Urinary bladder (tissue), 4 donors: ENCODE data around the gene GLRA3. TPM values are rescaled to one million over a fixed set of nuclear protein-coding genes. Genes with fewer than 3 reads are reported as not detected.
"Not testable (repeated sequence)": the region's sequence is repeated elsewhere in the genome, so short reads cannot be mapped to it uniquely, and the experiment has no call there.

Source experiments
- DNase-seq: peaks from one replicate; pipeline ENCODE4 v3.0.0-alpha.2; 2015; ENCODE audit errors: extremely low spot score
- H3K27ac ChIP-seq: one replicate; pipeline ENCODE4 v1.5.1; 2013; ENCODE audit warnings: low read depth, mild to moderate bottlenecking, moderate library complexity
- H3K36me3 ChIP-seq: one replicate; pipeline ENCODE4 v1.6.1; 2013; ENCODE audit warnings: mild to moderate bottlenecking, moderate library complexity; ENCODE audit not compliant: insufficient read depth
- H3K4me1 ChIP-seq: one replicate; pipeline ENCODE4 v1.6.1; 2013; ENCODE audit warnings: mild to moderate bottlenecking, moderate library complexity; ENCODE audit not compliant: insufficient read depth
- H3K4me3 ChIP-seq: one replicate; pipeline ENCODE4 v1.5.1; 2013; ENCODE audit warnings: low read depth, low read length
- WGBS: extraction: QIAGEN DNeasy Blood & Tissue Kit; methylation state at CpG from one replicate; pipeline ENCODE4 v1.1.7; 2013; 5-methylcytosine and 5-hydroxymethylcytosine counted together
- polyA plus RNA-seq: library from polyadenylated mRNA; stranded (reverse); fragments of 200-250 nt; gene quantifications from one replicate; pipeline ENCODE4 v1.2.3, GENCODE V29; 2013
- total RNA-seq: library from RNA; depleted of rRNA; stranded (reverse); fragments of >200 nt; gene quantifications from one replicate; pipeline ENCODE4 v1.2.3, GENCODE V29; 2014
- donor health status: healthy with polysubstance abuse.
- donor health status: healthy.

Gene GLRA3
- total and polyA plus RNA-seq, 2 donors, result 0.01 to 0.16 TPM

- Histone ChIP-seq H3K27ac (no peak overlapping the region), H3K4me1 (no peaks in the 10 kb centered on the region), H3K36me3 (no peaks in the 10 kb centered on the region), H3K4me3 (no peak overlapping the region)
- WGBS, result 81% methylated on average over 5 of the region's 5 CpGs
- no peak for DNase-seq
Observed at GRCh38 chr4:174648812-174649211, 180.2 kb downstream of the GLRA3 start.

GRCh38 chr4:174646326-174646725 is 182.7 kb downstream of the GLRA3 start:
- Histone ChIP-seq H3K36me3 (no peaks in the 10 kb centered on the region), H3K27ac (no peak overlapping the region), H3K4me1 (no peaks in the 10 kb centered on the region), H3K4me3 (no peak overlapping the region)
- WGBS, result 27% methylated on average over 1 of the region's 1 CpG
- no peak for DNase-seq

- Histone ChIP-seq H3K36me3 (no peaks in the 10 kb centered on the region), H3K4me3 (no peak overlapping the region), H3K27ac (no peak overlapping the region), H3K4me1 (no peaks in the 10 kb centered on the region)
- no peak for DNase-seq
Observed at GRCh38 chr4:174640146-174640545, 188.9 kb downstream of the GLRA3 start.

- 96% methylated on average over 1 of the region's 1 CpG for WGBS
- no peaks in the 10 kb centered on the region for H3K36me3 ChIP-seq
- no peak for DNase-seq
- H3K4me1 ChIP-seq, result no peaks in the 10 kb centered on the region
- no peak overlapping the region for H3K4me3 ChIP-seq
- H3K27ac ChIP-seq, result no peak overlapping the region
Observed at GRCh38 chr4:174635732-174636131, 193.3 kb downstream of the GLRA3 start.

DNA sequence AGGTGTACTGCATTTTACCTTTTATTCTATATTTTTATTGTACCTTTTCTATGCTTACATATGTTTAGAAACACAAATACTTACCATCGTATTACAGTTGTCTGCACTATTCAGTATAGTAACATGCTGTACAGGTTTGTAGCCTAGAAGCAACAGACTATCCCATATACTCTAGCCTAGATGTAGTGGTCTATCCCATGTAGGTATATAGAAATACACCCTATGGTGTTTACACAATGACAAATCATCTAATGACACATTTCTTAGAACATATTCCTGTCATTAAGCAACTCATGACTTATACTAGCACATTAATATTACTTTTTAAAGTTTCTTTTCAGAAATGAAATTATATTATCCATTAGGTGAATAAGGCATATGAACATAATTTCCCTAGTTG is 195.6 kb downstream of the GLRA3 start:
- WGBS, result 93% methylated on average over 1 of the region's 1 CpG
- Histone ChIP-seq H3K4me3 (no peak overlapping the region), H3K36me3 (no peaks in the 10 kb centered on the region), H3K27ac (no peak overlapping the region), H3K4me1 (no peaks in the 10 kb centered on the region)
- DNase-seq, result no peak

DNA sequence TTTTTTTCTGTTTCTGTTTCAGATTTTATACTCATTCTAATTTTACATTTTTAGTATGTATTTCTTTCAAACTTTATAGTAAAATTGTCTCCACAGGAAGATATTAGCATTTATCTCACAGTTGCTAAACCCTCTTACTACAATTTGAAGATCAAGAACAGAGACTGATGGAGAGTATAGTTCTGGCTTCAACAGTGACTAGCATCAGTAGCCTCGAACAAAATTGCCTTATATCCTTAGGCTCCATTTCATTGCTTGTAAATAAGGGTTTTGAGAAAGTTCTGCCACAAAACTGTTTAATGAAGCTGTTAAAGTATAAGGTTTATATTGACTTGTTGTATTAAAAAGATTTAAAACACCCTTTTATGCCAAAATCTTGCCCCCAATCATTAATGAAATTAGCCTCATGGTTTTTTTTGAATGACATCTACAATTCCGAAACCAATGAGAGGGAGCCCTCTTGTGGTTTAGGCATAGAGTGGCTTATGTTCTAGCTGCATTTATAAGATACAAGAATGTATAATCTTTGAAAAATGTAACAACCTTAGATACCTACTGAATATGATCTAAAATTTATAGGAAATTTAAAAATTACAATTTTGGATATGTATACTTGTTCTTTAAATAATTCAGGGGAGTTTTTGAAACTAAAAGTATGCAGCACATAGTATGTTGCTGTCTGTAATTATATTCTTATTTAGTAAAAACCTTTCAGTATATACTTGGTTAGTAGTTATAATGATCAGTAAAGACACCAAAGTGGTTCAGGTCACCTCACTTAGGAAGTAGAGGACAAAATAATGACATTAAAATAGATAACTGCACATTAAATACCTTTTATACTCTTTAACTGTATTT is 196.9 kb downstream of the GLRA3 start:
- H3K36me3 ChIP-seq, result no peaks in the 10 kb centered on the region
- H3K4me1 ChIP-seq, result no peaks in the 10 kb centered on the region
- no peak overlapping the region for H3K4me3 ChIP-seq
- WGBS, result 38% methylated on average over 2 of the region's 2 CpGs
- H3K27ac ChIP-seq, result no peak overlapping the region
- peak; percentile 0 for DNase-seq

DNA sequence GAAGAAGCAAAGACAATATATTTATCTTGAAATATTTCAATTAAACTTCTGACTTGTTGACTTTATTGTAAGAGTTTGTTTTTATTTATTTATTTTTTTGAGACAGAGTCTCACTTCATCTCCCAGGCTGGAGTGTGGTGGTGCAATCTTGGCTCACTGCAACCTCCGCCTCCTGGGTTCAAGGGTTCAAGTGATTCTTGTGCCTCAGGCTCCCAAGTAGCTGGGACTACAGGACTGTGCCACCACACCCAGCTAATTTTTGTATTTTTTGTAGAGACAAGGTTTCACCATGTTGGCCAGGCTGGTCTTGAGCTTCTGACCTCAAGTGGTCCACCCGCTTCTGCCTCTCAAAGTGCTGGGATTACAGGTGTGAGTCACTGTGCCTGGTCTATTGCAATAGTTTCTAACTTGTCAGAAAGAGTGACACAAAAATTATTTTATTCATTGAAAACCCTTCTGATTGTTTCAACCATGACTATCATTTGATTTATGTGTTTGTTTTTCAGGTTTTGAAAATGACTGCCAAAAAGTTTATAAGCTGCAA is 199.1 kb downstream of the GLRA3 start:
- not testable (repeated sequence) for H3K4me3 ChIP-seq, H3K27ac ChIP-seq, DNase-seq, H3K36me3 ChIP-seq, H3K4me1 ChIP-seq
- 98% methylated on average over 2 of the region's 2 CpGs for WGBS

- Histone ChIP-seq H3K4me3 (no peak overlapping the region), H3K27ac (no peak overlapping the region), H3K4me1 (no peaks in the 10 kb centered on the region), H3K36me3 (no peaks in the 10 kb centered on the region)
- DNase-seq, result no peak
- 97% methylated on average over 2 of the region's 2 CpGs for WGBS
Observed at GRCh38 chr4:174629265-174629664, 199.8 kb downstream of the GLRA3 start.

DNA sequence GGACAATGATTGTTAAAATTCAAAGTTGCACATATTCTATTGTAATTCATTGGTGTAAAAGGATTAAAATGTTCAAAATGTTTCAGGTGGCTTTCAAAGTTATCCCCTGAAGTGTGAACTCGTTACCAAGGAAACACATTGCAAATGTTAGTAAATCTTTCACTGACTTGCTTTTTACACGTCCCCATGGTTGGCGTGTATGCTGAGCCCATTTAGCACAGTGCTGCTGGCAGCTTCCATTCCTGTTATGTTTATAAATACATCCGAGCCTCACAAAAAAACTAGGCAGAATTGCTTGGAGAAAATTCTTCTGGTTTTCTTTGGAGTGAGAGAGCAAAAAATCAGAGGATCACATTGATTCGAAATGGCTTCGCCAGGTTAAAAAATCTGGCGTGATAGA is 200.9 kb downstream of the GLRA3 start:
- no peak for DNase-seq
- H3K27ac ChIP-seq, result no peak overlapping the region
- H3K36me3 ChIP-seq, result no peaks in the 10 kb centered on the region
- H3K4me1 ChIP-seq, result no peaks in the 10 kb centered on the region
- 45% methylated on average over 7 of the region's 7 CpGs for WGBS
- H3K4me3 ChIP-seq, result no peak overlapping the region

DNA sequence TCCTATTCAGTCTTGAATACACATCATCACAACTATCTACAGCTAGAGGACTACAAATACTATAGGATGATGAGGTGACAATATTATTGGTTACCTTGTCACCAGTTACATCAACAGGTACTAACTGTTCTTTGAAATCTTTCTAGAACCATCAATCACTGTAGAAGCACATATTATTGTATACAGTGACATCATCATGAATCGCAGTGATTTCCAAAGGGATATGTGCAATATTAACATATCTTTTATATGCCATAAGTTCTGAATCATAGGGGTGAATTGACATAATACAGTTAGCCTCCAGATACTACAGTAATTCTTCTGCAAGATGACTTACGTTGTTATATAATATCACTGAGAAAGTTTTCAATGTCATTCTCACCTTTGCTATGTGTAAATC is 201.6 kb downstream of the GLRA3 start:
- 95% methylated on average over 2 of the region's 2 CpGs for WGBS
- H3K36me3 ChIP-seq, result no peaks in the 10 kb centered on the region
- no peak overlapping the region for H3K27ac ChIP-seq
- no peaks in the 10 kb centered on the region for H3K4me1 ChIP-seq
- no peak overlapping the region for H3K4me3 ChIP-seq
- no peak for DNase-seq

GRCh38 chr4:174626342-174627008 is 202.6 kb downstream of the GLRA3 start:
- WGBS, result 48% methylated on average over 1 of the region's 1 CpG
- no peaks in the 10 kb centered on the region for H3K4me1 ChIP-seq
- no peaks in the 10 kb centered on the region for H3K36me3 ChIP-seq
- H3K4me3 ChIP-seq, result no peak overlapping the region
- no peak for DNase-seq
- H3K27ac ChIP-seq, result peak overlapping the region; percentile 67

- Histone ChIP-seq H3K4me1 (no peaks in the 10 kb centered on the region), H3K4me3 (no peak overlapping the region), H3K36me3 (no peaks in the 10 kb centered on the region), H3K27ac (no peak overlapping the region)
- 77% methylated on average over 3 of the region's 3 CpGs for WGBS
- DNase-seq, result no peak
Observed at GRCh38 chr4:174616661-174617060, 212.4 kb downstream of the GLRA3 start.

GRCh38 chr4:174613979-174614378 is 215.1 kb downstream of the GLRA3 start:
- 79% methylated on average over 1 of the region's 1 CpG for whole genome bisulfite sequencing
- H3K4me3 ChIP-seq, result no peak overlapping the region
- no peak for DNase-seq

GRCh38 chr4:174611792-174612191 is 217.3 kb downstream of the GLRA3 start:
- Histone ChIP-seq H3K36me3 (no peaks in the 10 kb centered on the region), H3K4me3 (no peak overlapping the region), H3K4me1 (no peaks in the 10 kb centered on the region), H3K27ac (no peak overlapping the region)
- 97% methylated on average over 1 of the region's 1 CpG for WGBS
- no peak for DNase-seq

More at GRCh38 chr4:174613979-174614378, 215.1 kb downstream of the GLRA3 start:
- no peak overlapping the region for H3K27ac ChIP-seq
- H3K36me3 ChIP-seq, result no peaks in the 10 kb centered on the region
- H3K4me1 ChIP-seq, result no peaks in the 10 kb centered on the region
